Stimulated activated CD4-positive, alpha-beta T cell treated with anti-CD3 and anti-CD28 coated beads, Interleukin-12 subunit alpha, Interleukin-12 subunit beta, amount 100 ng/mL, for 48 hours (primary cell): Measurements from ENCODE around the gene PADI1.

Experiments used
- DNase-seq, 3 donors: peaks; one replicate each; pipeline ENCODE4 v3.0.0-alpha.2; 2020; ENCODE audit warnings: low read depth in 2 of 3, low spot score in 1 of 3

Gene PADI1

DNA sequence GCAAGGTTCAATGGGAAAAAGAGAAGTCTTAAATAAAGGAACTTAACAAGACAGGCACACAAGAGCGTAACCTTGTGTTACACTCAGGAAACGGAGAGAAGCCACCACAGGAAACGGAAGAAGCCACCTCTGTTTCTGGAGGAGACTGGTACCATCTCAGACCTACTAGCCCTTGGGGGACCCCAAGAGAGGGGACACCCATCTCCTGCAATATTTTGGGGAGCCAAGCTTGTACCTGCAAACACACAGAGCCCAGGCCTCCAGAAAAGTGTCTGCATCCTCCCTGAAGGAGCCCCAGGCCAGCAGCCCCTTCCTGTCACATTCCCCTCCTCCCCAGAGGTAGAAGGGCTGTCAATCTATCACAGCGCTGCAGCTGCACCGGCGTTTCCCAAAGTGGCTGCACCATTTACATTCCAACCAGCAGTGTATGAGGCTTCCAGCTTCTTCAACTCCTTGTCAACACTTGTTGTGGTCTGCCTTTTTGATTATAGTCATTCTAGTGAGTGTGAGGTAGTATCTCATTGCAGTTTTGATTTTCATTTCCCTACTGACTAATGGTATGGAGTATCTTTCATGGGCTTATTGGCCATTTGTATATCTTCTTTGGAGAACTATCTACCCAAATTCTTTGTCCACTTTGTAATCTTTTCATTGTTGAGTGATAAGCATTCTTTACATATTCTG is 23.0 kb upstream of the PADI1 start:
- no peak for DNase-seq

- DNase-seq, result no peak
Measured at GRCh38 chr1:17183388-17184160, 21.4 kb upstream of the PADI1 start.

DNA sequence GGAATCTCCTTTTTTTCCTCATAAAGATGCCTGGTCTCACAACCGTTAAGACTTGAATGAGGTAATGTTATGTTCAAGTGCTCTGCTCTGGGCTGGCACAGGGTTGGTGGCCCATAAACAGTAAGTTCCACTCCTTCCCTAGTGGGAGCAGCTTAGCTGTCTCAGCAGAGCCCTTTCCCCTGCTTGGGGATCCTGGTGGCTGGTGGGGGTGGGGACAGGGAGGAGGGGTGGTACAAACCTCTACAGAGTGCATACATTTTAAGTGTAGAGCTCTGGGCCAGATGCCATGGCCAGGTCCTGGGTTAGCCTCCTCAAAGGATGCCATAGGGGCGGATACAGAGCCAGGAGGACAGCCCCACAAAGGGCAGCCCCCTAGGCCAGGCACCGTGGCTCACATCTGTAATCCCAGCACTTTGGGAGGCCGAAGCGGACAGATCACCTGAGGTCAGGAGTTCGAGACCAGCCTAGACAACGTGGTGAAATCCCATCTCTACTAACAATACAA is 20.7 kb upstream of the PADI1 start:
- no peak for DNase-seq

GRCh38 chr1:17184822-17185484 is 20.0 kb upstream of the PADI1 start:
- no peak for DNase-seq

- no peak for DNase-seq
Measured at GRCh38 chr1:17185485-17185860, 19.5 kb upstream of the PADI1 start.

DNA sequence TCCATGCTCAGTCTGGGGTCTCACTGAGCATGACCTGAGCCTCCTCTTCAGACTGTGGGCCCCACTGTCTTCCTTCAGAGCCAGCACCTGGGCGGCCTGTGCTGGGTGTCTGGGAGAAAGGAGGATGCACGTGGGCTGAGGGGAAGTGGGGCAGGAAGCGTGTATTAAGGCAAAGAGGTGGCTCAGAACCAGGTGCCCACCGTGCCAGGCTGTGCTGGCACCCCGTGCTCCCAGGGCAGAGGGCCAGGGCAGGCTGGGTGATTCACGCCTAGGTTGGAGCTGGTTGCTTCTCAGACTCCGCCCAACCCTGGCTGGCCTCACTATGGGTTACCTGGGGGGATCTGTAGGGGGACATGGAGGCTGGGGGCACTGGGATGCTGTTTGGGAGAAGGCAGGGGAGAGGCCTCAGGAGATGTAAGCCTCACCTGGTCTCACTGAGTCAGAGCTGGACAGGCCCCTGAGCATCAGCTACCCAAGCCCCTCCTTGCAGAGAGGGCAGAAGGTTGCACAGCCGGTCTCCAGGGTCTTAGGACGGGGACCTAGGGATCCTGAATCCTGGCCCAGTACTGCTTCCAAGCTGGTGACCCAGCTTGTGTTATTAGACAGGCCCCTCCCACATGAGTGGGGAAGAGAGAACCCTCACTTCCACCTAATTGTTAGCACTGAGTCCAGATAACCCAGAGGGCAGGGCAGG is 18.6 kb upstream of the PADI1 start:
- DNase-seq, result no peak

- DNase-seq, result no peak
Measured at GRCh38 chr1:17187051-17187450, 17.9 kb upstream of the PADI1 start.

GRCh38 chr1:17188217-17188616 is 16.7 kb upstream of the PADI1 start:
- no peak for DNase-seq

DNA sequence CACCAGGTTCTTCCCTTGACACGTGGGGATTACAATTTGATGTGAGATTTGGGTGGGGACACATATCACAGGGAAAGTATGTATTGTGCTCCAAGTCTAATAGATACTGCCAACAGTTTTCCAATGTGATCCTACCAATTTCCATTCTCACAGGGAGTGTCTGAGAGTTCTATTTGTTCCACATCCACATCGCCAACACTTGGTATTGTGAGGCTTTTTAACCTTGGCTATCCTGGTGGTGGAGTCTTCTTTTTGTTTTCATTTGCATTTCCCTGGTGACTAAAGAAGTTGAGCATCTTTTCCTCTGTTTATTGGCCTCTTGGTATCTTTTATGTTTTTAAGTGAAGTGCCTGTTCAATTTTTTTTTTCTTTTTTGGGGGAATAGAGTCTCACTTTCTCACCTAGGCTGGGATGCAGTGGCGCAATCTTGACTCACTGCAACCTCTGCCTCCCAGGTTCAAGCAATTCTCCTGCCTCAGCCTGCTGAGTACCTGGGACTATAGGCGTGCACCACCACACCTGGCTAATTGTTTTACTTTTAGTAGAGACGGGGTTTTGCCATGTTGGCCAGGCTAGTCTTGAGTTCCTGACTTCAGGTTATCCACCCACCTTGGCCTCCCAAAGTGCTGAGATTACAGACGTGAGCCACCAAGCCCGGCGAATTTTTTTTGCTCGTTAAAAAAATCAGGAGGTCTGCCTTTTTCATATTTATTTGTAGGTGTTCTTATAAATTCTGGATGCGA is 15.9 kb upstream of the PADI1 start:
- no peak for DNase-seq

- DNase-seq, result no peak
Measured at GRCh38 chr1:17189632-17189990, 15.3 kb upstream of the PADI1 start.

DNA sequence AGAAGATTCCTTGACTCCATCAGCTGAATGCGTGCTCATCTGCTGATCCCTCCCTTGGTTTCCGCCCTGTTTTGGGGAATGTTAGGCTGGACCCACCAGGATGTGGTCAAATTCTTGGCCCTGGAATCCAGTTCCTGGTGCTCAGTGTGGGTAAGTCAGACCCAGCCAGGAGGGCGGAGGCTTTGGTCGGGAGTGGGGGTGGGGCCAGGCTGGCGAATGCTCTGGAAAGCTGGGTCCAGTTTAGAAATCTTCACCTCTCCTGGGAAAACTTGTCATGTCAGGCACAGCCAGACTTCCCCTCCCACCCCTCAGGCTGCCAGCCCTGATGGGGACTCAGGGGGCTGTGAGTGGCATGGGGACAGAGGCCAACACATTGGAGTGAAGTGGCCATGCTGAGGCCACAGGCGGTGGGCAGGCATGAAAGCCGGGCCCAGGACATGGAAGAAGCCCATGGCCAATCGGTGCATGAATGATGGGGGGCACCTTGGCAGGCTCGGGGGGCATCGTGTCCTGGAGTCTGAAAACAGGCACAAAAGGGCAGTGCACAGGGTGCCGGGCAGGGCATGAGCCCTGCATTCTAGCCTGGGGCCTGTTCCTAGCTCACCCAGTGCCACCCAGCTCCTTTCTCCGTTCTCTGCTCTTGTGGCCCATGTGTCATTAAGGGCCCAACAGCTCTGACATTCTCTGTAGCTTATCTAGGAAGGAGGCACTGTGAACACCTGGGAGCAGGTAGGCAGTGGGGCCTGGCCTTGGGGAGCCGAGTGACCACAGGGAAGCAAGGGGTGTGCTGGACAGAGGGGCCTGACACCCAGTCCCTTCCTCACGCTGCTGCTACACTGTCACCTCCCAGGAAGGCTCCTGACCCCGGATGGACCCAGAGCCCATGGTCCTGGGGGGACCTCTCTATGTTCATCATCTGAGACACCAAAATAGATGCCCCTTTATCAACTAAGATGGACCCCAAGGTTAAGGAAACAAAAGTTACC is 14.6 kb upstream of the PADI1 start:
- no peak for DNase-seq

DNA sequence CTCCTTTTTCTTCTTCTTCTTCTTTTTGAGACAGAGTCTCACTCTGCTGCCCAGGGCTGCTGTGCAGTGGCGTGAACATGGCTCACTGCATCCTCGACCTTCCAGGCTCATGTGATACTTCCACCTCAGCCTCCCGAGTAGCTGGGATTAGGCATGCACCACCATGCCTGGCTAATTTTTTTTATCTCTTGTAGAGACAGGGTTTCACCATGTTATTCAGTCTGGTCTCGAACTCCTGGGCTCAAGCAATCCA is 13.0 kb upstream of the PADI1 start:
- DNase-seq, result no peak

DNA sequence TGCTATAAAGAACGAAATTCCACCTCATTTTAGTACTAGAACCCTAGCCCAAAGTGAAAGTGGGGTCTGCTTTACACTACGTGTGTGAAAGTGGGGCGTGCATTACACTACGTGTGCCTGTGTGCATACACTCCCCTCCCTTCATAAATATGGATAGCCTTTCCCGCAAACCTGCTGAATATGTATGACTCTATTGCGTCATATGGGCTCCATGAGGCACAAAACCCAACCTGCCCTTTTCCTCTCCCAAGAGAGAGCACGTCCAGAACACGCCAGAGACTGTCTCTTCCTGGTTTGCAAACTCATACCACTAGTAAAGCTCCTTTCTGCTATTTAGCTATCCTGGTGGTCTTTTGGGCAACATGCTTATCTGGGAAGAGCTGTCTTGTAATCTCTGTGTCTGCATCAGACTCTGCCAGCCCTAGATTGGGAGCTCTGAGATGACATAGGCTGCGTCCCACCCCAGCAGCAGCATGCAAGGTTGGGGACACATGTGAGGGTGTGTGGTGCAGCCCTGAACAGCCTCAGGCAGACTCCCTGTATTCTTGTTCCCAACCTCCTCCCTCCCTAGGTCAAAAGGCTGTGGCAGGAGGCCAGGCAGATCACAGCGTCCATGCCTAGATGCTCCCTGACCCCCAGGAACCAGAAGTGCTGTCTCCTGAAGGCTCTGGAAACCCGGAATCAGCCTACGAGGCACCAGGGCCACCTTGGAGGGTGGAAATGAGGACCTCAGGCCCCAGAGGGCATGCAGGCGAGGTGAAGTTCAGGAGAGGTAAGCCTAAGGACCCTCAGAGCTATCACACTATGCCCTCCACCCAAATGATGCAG is 12.3 kb upstream of the PADI1 start:
- DNase-seq, result no peak

GRCh38 chr1:17193222-17194132 is 11.5 kb upstream of the PADI1 start:
- no peak for DNase-seq

DNA sequence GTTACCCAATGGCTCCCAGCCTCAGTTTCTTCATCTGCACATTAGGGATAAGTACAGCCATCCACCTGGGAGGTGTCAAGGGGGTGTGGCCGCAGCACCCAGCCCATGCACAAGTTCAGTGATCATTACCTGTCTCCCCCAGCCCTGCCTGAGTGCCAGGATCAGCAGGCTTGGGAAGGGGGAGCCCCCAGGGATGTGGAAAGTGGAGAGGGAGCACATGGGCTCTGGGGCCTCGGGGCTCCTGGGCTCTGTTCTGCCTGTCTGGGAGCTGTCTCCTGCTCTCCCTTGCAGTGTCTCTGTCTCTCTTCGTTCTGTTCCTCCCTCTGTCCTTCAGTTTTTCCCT is 10.8 kb upstream of the PADI1 start:
- DNase-seq, result no peak

DNA sequence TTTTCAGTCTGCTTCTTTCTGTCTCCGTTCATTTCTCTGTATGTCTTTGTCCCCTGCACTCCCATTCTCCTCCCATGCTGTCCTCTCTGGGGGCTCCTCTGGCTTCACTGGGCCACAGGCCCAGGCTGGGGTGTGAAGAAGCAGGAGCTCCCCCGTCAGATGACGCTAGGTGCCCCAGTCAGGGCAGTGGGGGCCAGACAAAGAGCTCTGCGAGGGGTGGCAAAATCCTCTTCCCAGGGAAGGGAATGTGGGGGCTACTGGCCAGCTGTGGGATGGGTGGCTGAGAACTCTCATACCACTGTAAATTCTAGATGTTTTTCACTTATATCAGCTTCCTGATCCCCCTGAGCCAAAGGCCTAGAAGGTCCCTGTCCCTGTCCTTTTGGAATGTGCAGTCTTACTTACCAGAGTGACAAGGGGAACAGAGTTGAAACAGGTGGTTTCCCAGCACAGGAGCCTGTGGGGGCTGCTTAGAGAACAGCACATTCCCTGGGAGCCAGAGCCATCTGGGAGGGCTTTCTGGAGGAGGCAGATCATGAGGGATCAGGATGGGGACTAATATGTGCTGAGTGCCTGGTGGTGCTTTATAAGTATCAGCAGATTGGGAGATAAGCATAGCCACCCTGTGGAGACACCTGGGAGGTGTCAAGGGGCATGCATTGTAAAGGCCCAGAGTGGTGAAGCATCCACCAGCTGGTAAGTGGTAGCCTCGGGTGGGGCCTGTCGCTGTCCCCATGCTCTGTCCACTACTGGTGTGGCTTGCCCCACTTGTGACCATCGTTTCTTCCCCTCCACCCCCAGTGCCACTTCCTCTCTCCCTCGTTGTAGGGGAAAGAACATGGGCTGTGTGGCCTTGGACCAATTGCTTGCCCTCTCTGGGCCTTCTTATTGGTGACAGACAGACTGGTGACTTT is 10.1 kb upstream of the PADI1 start:
- DNase-seq, result no peak

- no peak for DNase-seq
Measured at GRCh38 chr1:17195731-17196130, 9.2 kb upstream of the PADI1 start.
